Colonic mucosa (tissue), 4 donors: Measurements from ENCODE around the gene MCM3. TPM values are rescaled to one million over a fixed set of nuclear protein-coding genes. Genes with fewer than 3 reads are reported as not detected.

Source experiments
- DNase-seq: peaks from one replicate; pipeline ENCODE4 v3.0.0-alpha.2; 2020
- H3K27ac ChIP-seq: fragments of 200-600 bp; one replicate; pipeline ENCODE4 v1.8.0; 2021
- H3K27me3 ChIP-seq: fragments of 200-600 bp; one replicate; pipeline ENCODE4 v1.8.0; 2021
- H3K36me3 ChIP-seq: fragments of 200-600 bp; one replicate; pipeline ENCODE4 v1.8.0; 2021
- H3K4me1 ChIP-seq: fragments of 200-600 bp; one replicate; pipeline ENCODE4 v1.8.0; 2021; ENCODE audit warnings: mild to moderate bottlenecking
- H3K4me3 ChIP-seq: fragments of 200-600 bp; one replicate; pipeline ENCODE4 v1.8.0; 2021
- H3K9ac ChIP-seq, 2 donors: one replicate each; pipeline ENCODE4 v1.7.0; 2013; ENCODE audit warnings: control low read depth in 2 of 2, low read depth in 2 of 2, low read length in 2 of 2
- H3K9me3 ChIP-seq: fragments of 200-600 bp; one replicate; pipeline ENCODE4 v1.8.0; 2021
- CTCF ChIP-seq: fragments of 200-600 bp; IDR thresholded peaks from one replicate; pipeline ENCODE4 v1.8.0; 2022; ENCODE audit warnings: antibody characterized with exemption, mild to moderate bottlenecking
- intact Hi-C: fragments of 100-400 bp; cut with DNase I; formaldehyde crosslinking; loops from one replicate; pipeline ENCODE4 v1.14.1; 2022
- total RNA-seq, 2 donors: library from RNA; stranded (reverse); fragmentation: NEBNext Ultra II Directional in 1 of 2; extraction: Animal tissue kit (Norgen Biotek cat#: 25700) in 1 of 2; gene quantifications; one replicate each; pipeline ENCODE4 v1.2.1, GENCODE V29; 2021
- donor health status: healthy.
- donor health status: DM: no; HTN: no; CAD: no.
- donor health status: DM: no; HTN: no; CAD: no.

The MCM3 gene
- total RNA-seq, 2 donors from 2014 or later = 28.9 to 117 TPM

GRCh38 chr6:52241819-52242218, 42.7 kb downstream of the MCM3 start:
- no peak for TF ChIP-seq CTCF
- Histone ChIP-seq H3K27me3 (no peaks in the 10 kb centered on the region), H3K27ac (no peak overlapping the region), H3K9me3 (no peaks in the 10 kb centered on the region), H3K36me3 (no peaks in the 10 kb centered on the region), H3K9ac (no peak overlapping the region), H3K4me3 (no peak overlapping the region), H3K4me1 (no peaks in the 10 kb centered on the region)
- no peak for DNase-seq
- intact Hi-C loops = no loop called here

DNA sequence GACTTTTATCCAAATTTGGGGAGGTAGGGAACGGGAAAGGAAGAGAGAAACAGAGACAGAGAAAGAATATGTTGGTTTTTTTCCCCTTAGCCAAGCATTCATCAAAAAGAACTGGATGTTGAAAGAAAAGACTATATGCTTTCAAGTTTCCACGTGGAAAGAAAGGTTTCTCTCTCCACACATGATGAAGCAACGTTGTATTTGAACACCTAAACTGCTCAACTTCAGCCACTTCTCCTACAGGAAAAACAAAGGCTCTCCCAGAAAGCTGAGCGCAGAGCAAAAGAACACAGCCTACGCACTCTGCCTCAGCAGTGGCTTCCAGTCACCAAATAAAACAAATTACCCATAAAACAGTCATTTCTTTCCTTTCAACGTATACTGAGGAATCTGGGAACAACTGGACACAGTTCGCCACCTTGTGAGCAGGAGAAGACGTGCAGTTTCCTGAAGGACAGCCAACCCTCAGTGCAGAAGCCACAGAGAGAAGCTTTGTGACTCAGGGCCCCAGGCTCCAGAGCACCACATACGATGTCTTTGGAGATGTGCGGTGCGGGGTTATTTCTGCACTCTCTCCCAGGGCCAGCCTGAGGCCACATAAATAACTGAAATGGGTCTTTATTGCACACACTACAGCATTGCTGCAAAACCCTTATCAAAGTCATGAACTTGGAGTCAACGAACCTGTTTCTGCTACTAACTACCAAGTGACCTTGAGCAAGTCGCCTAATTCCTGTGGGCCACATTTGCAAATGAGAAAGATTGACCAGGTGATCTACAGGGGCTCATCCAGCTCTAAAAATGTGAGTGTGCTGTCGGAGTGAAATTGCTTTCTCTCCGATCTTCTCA, 50.3 kb downstream of the MCM3 start:
- peak; percentile 47 for TF ChIP-seq CTCF
- Histone ChIP-seq H3K36me3 (no peaks in the 10 kb centered on the region), H3K9ac (no peak overlapping the region), H3K27me3 (no peaks in the 10 kb centered on the region), H3K4me1 (no peaks in the 10 kb centered on the region), H3K27ac (no peak overlapping the region), H3K9me3 (no peaks in the 10 kb centered on the region), H3K4me3 (no peak overlapping the region)
- intact Hi-C loops = loop anchor here (5.0 kb wide), 1 partner anchor 172 kb away; no protein-coding TSS in a partner anchor
- peak; percentile 42 for DNase-seq

DNA sequence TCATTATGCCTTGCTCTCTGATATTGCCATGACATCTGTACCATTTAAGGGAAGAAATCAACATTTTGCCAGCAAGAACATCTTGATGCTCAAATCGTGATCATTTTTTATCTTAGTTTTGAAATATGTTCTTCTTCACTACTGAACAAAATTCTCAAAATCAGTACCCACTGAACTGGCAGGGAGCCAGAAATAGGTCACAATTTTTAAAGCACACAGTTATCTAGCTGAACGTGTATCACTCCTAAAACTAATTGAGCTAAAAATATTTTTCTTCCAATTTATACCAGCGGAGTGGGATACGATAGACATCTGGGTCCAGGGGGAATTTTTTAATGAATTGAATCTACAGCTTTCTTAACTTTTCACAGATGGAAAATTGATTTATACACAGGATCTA, 51.5 kb downstream of the MCM3 start:
- no peaks in the 10 kb centered on the region for H3K36me3 ChIP-seq
- no peak for TF ChIP-seq CTCF
- H3K27me3 ChIP-seq = no peaks in the 10 kb centered on the region
- H3K4me1 ChIP-seq = no peaks in the 10 kb centered on the region
- H3K27ac ChIP-seq = no peak overlapping the region
- H3K4me3 ChIP-seq = no peak overlapping the region
- intact Hi-C loops = loop anchor here (5.0 kb wide), 1 partner anchor 171 kb away; no protein-coding TSS in a partner anchor
- no peaks in the 10 kb centered on the region for H3K9me3 ChIP-seq
- DNase-seq = no peak
- H3K9ac ChIP-seq = no peak overlapping the region

DNA sequence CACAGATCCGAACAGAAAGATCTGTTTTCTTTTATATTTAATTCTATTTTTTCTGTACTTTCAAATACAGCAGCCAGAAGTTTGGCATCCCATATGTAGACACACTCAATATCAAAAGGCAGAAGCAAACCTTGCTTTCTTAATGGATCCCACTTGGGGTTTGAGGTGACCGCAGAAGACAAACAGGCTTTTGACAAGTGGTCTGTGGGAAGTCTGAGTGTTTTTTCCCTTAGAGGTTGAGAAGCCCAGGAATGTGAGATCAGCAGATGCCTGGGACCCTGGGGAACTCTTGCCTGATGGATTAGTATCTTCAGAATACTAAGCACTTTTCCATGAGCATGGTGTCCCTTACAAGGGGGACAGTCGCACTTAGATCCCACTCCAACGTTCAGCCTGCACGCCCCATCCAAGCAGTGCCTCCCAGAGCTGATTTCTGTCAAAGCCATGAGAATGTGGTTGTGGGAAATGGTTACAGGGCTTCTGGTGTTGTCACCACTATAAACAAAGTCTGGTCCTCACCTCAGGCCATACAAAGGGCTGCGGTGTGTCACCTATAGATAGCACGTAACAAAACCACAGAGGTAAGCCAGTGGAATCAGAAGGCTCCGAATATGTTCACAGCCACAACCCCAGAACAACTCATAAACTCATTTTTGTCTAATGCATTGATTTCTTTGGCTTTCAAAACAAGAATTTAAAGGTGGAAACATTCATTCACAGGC, 53.0 kb downstream of the MCM3 start:
- no peaks in the 10 kb centered on the region for H3K27me3 ChIP-seq
- no peak overlapping the region for H3K27ac ChIP-seq
- H3K4me1 ChIP-seq = no peaks in the 10 kb centered on the region
- no peak for DNase-seq
- H3K4me3 ChIP-seq = no peak overlapping the region
- no peak overlapping the region for H3K9ac ChIP-seq
- no peak for TF ChIP-seq CTCF
- intact Hi-C loops = loop anchor here (5.0 kb wide), 1 partner anchor 169 kb away; no protein-coding TSS in a partner anchor
- no peaks in the 10 kb centered on the region for H3K36me3 ChIP-seq
- no peaks in the 10 kb centered on the region for H3K9me3 ChIP-seq

- H3K9me3 ChIP-seq = no peaks in the 10 kb centered on the region
- intact Hi-C loops = loop anchor here (5.0 kb wide), 1 partner anchor 168 kb away; no protein-coding TSS in a partner anchor
- H3K4me3 ChIP-seq = no peak overlapping the region
- no peaks in the 10 kb centered on the region for H3K36me3 ChIP-seq
- no peaks in the 10 kb centered on the region for H3K27me3 ChIP-seq
- TF ChIP-seq CTCF = no peak
- no peak for DNase-seq
- no peak overlapping the region for H3K9ac ChIP-seq
- no peak overlapping the region for H3K27ac ChIP-seq
- no peaks in the 10 kb centered on the region for H3K4me1 ChIP-seq
Observed at GRCh38 chr6:52230685-52231084, 53.9 kb downstream of the MCM3 start.
